OCI-LY7 (cell line): ENCODE data around the gene CALCB.

Experiments
- CTCF ChIP-seq: fragments of 200-600 bp; sonication (generic); conservative IDR thresholded peaks from 2 replicates; pipeline ENCODE4 v1.5.1; 2014; ENCODE audit warnings: mild to moderate bottlenecking, antibody characterized with exemption, low read length, moderate library complexity, mixed read lengths
- EZH2phosphoT487 ChIP-seq: fragments of 200-600 bp; sonication (generic); IDR thresholded peaks from 2 replicates; pipeline ENCODE4 v1.6.1; 2018; ENCODE audit warnings: low read depth, borderline replicate concordance, mild to moderate bottlenecking, mixed run types, antibody characterized with exemption, low read length, moderate library complexity, mixed read lengths

GRCh38 chr11:15095736-15096228 is 22.4 kb downstream of the CALCB start:
- TF ChIP-seq CTCF (no peak), EZH2phosphoT487 (no peak)
